Measurements from ENCODE around the gene CCDC138.
A peak's percentile ranks its signal among the peaks of the same experiment; 100 is the strongest.
"Not testable (repeated sequence)": the region's sequence is repeated elsewhere in the genome, so short reads cannot be mapped to it uniquely, and the experiment has no call there.

CCDC138 gene

GRCh38 chr2:108786354-108787215 lies at the start of gene CCDC138:
Gene CCDC138, plus strand, starts transcription at chr2:108786771. Its CDS starts 52 bp downstream, at chr2:108786823.
- H3K9me3 ChIP-seq (ENCODE audit: control insufficient read depth, insufficient read depth, low read length): no peaks in the 10 kb centered on the region
- peak within 1 kb of the TSS; percentile 78 for H3K4me3 ChIP-seq (ENCODE audit: low read depth, low read length)
- H3K27me3 ChIP-seq (ENCODE audit: control insufficient read depth, insufficient read depth, low read length): no peaks in the 10 kb centered on the region
- peaks cover 5% of the 10 kb centered on the region for H3K4me1 ChIP-seq (ENCODE audit: control insufficient read depth, insufficient read depth, low read length)
- peaks cover 16% of the 10 kb centered on the region for H3K36me3 ChIP-seq (ENCODE audit: control insufficient read depth, insufficient read depth, low read length)
- peak within 1 kb of the TSS; percentile 94 for H3K9ac ChIP-seq (ENCODE audit: low read depth, low read length)

GRCh38 chr2:108757973-108758372 lies 28.6 kb upstream of the CCDC138 start:
- not testable (repeated sequence) for H3K27me3 ChIP-seq (ENCODE audit: control insufficient read depth, insufficient read depth, low read length); H3K4me3 ChIP-seq (ENCODE audit: low read depth, low read length); H3K9ac ChIP-seq (ENCODE audit: low read depth, low read length); H3K4me1 ChIP-seq (ENCODE audit: control insufficient read depth, insufficient read depth, low read length); H3K9me3 ChIP-seq (ENCODE audit: control insufficient read depth, insufficient read depth, low read length)
- H3K36me3 ChIP-seq (ENCODE audit: control insufficient read depth, insufficient read depth, low read length): peaks cover 11% of the 10 kb centered on the region

GRCh38 chr2:108762618-108763017 lies 24.0 kb upstream of the CCDC138 start:
- not testable (repeated sequence) for H3K27me3 ChIP-seq (ENCODE audit: control insufficient read depth, insufficient read depth, low read length); H3K9me3 ChIP-seq (ENCODE audit: control insufficient read depth, insufficient read depth, low read length); H3K9ac ChIP-seq (ENCODE audit: low read depth, low read length); H3K4me3 ChIP-seq (ENCODE audit: low read depth, low read length); H3K4me1 ChIP-seq (ENCODE audit: control insufficient read depth, insufficient read depth, low read length)
- H3K36me3 ChIP-seq (ENCODE audit: control insufficient read depth, insufficient read depth, low read length): peaks cover 21% of the 10 kb centered on the region

GRCh38 chr2:108766671-108767070 lies 19.9 kb upstream of the CCDC138 start:
- peaks cover 22% of the 10 kb centered on the region for H3K36me3 ChIP-seq (ENCODE audit: control insufficient read depth, insufficient read depth, low read length)
- H3K9ac ChIP-seq (ENCODE audit: low read depth, low read length); H3K4me3 ChIP-seq (ENCODE audit: low read depth, low read length); H3K9me3 ChIP-seq (ENCODE audit: control insufficient read depth, insufficient read depth, low read length); H3K27me3 ChIP-seq (ENCODE audit: control insufficient read depth, insufficient read depth, low read length); H3K4me1 ChIP-seq (ENCODE audit: control insufficient read depth, insufficient read depth, low read length): not testable (repeated sequence)

- H3K9me3 ChIP-seq (ENCODE audit: control insufficient read depth, insufficient read depth, low read length); H3K9ac ChIP-seq (ENCODE audit: low read depth, low read length); H3K4me1 ChIP-seq (ENCODE audit: control insufficient read depth, insufficient read depth, low read length); H3K4me3 ChIP-seq (ENCODE audit: low read depth, low read length); H3K27me3 ChIP-seq (ENCODE audit: control insufficient read depth, insufficient read depth, low read length): not testable (repeated sequence)
- H3K36me3 ChIP-seq (ENCODE audit: control insufficient read depth, insufficient read depth, low read length): peaks cover 24% of the 10 kb centered on the region
Measured at GRCh38 chr2:108767859-108768258, 18.7 kb upstream of the CCDC138 start.

GRCh38 chr2:108776475-108776874 lies 10.1 kb upstream of the CCDC138 start:
- Histone ChIP-seq H3K36me3 (ENCODE audit: control insufficient read depth, insufficient read depth, low read length) (peaks cover 22% of the 10 kb centered on the region), H3K4me1 (ENCODE audit: control insufficient read depth, insufficient read depth, low read length) (no peaks in the 10 kb centered on the region), H3K9me3 (ENCODE audit: control insufficient read depth, insufficient read depth, low read length) (no peaks in the 10 kb centered on the region), H3K27me3 (ENCODE audit: control insufficient read depth, insufficient read depth, low read length) (no peaks in the 10 kb centered on the region), H3K4me3 (ENCODE audit: low read depth, low read length) (no peak overlapping the region), H3K9ac (ENCODE audit: low read depth, low read length) (no peak overlapping the region)

GRCh38 chr2:108778857-108779256 lies 7.7 kb upstream of the CCDC138 start:
- H3K4me3 ChIP-seq (ENCODE audit: low read depth, low read length): no peak overlapping the region
- no peaks in the 10 kb centered on the region for H3K4me1 ChIP-seq (ENCODE audit: control insufficient read depth, insufficient read depth, low read length)
- no peaks in the 10 kb centered on the region for H3K27me3 ChIP-seq (ENCODE audit: control insufficient read depth, insufficient read depth, low read length)
- H3K9ac ChIP-seq (ENCODE audit: low read depth, low read length): no peak overlapping the region
- peaks cover 28% of the 10 kb centered on the region for H3K36me3 ChIP-seq (ENCODE audit: control insufficient read depth, insufficient read depth, low read length)
- no peaks in the 10 kb centered on the region for H3K9me3 ChIP-seq (ENCODE audit: control insufficient read depth, insufficient read depth, low read length)

- H3K4me3 ChIP-seq (ENCODE audit: low read depth, low read length): peak overlapping the region; percentile 78
- H3K9me3 ChIP-seq (ENCODE audit: control insufficient read depth, insufficient read depth, low read length): no peaks in the 10 kb centered on the region
- no peak overlapping the region for H3K9ac ChIP-seq (ENCODE audit: low read depth, low read length)
- no peaks in the 10 kb centered on the region for H3K27me3 ChIP-seq (ENCODE audit: control insufficient read depth, insufficient read depth, low read length)
- H3K4me1 ChIP-seq (ENCODE audit: control insufficient read depth, insufficient read depth, low read length): peaks cover 5% of the 10 kb centered on the region
- peaks cover 16% of the 10 kb centered on the region for H3K36me3 ChIP-seq (ENCODE audit: control insufficient read depth, insufficient read depth, low read length)
Measured at GRCh38 chr2:108786008-108786353, 590 bp upstream of the CCDC138 start.

GRCh38 chr2:108787216-108787541 lies 608 bp downstream of the CCDC138 start:
- Histone ChIP-seq H3K4me3 (ENCODE audit: low read depth, low read length) (peak overlapping the region; percentile 78), H3K9ac (ENCODE audit: low read depth, low read length) (peak overlapping the region; percentile 94), H3K36me3 (ENCODE audit: control insufficient read depth, insufficient read depth, low read length) (peaks cover 13% of the 10 kb centered on the region), H3K27me3 (ENCODE audit: control insufficient read depth, insufficient read depth, low read length) (no peaks in the 10 kb centered on the region), H3K9me3 (ENCODE audit: control insufficient read depth, insufficient read depth, low read length) (no peaks in the 10 kb centered on the region), H3K4me1 (ENCODE audit: control insufficient read depth, insufficient read depth, low read length) (peaks cover 5% of the 10 kb centered on the region)

- Histone ChIP-seq H3K9ac (ENCODE audit: low read depth, low read length) (no peak overlapping the region), H3K9me3 (ENCODE audit: control insufficient read depth, insufficient read depth, low read length) (no peaks in the 10 kb centered on the region), H3K36me3 (ENCODE audit: control insufficient read depth, insufficient read depth, low read length) (peaks cover 4% of the 10 kb centered on the region), H3K4me1 (ENCODE audit: control insufficient read depth, insufficient read depth, low read length) (no peaks in the 10 kb centered on the region), H3K4me3 (ENCODE audit: low read depth, low read length) (no peak overlapping the region), H3K27me3 (ENCODE audit: control insufficient read depth, insufficient read depth, low read length) (no peaks in the 10 kb centered on the region)
Measured at GRCh38 chr2:108803045-108803736, 16.6 kb downstream of the CCDC138 start.

GRCh38 chr2:108805032-108805431 lies 18.5 kb downstream of the CCDC138 start:
- Histone ChIP-seq H3K9me3 (ENCODE audit: control insufficient read depth, insufficient read depth, low read length) (no peaks in the 10 kb centered on the region), H3K4me3 (ENCODE audit: low read depth, low read length) (no peak overlapping the region), H3K9ac (ENCODE audit: low read depth, low read length) (no peak overlapping the region), H3K27me3 (ENCODE audit: control insufficient read depth, insufficient read depth, low read length) (no peaks in the 10 kb centered on the region), H3K4me1 (ENCODE audit: control insufficient read depth, insufficient read depth, low read length) (no peaks in the 10 kb centered on the region), H3K36me3 (ENCODE audit: control insufficient read depth, insufficient read depth, low read length) (no peaks in the 10 kb centered on the region)

- H3K9ac ChIP-seq (ENCODE audit: low read depth, low read length): no peak overlapping the region
- H3K4me3 ChIP-seq (ENCODE audit: low read depth, low read length): no peak overlapping the region
- no peaks in the 10 kb centered on the region for H3K9me3 ChIP-seq (ENCODE audit: control insufficient read depth, insufficient read depth, low read length)
- H3K4me1 ChIP-seq (ENCODE audit: control insufficient read depth, insufficient read depth, low read length): no peaks in the 10 kb centered on the region
- H3K27me3 ChIP-seq (ENCODE audit: control insufficient read depth, insufficient read depth, low read length): no peaks in the 10 kb centered on the region
- no peaks in the 10 kb centered on the region for H3K36me3 ChIP-seq (ENCODE audit: control insufficient read depth, insufficient read depth, low read length)
Measured at GRCh38 chr2:108805782-108806181, 19.2 kb downstream of the CCDC138 start.

Measured in iPS-15b (cell line).